ENCODE measurements around the gene HOXD10. TPM values are rescaled to one million over a fixed set of nuclear protein-coding genes. Genes with fewer than 3 reads are reported as not detected.

HOXD10 gene
- total and polyA plus RNA-seq, 9 donors = 0.38 to 8.1 (median 1.1) TPM

DNA sequence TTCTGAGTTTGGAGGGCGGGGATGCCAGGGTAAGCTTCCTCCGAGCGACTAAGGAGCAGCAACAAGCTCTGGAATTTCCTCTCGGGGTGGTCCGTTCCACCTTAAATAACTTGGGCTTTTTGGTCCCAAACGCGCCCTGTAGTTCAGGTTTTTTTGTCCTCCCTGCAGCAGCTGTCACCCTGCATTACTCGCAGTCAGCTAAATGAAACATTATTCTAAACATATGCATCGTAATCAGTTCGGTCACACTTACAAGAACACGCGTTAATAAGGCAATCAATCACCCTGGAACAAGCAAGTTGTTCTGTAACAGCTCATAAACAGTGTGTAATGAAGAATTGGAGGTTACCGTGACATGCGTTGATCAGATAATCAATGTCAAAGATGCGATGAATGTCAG lies 41.1 kb upstream of the HOXD10 start:
- Histone ChIP-seq H3K4me1 (ENCODE audit: insufficient read depth) (peaks cover 1% of the 10 kb centered on the region), H3K4me3 (no peak overlapping the region), H3K36me3 (no peaks in the 10 kb centered on the region), H3K9me3 (no peaks in the 10 kb centered on the region), H3K27me3 (peaks cover 10% of the 10 kb centered on the region), H3K27ac (no peak overlapping the region)
- intact Hi-C loops (cut with DNase I) = loop anchor here in 1 of 4 donors (10.0 kb wide), 1 partner anchor 391 kb away; no protein-coding TSS in a partner anchor
- TF ChIP-seq POLR2A (IDR thresholded peaks at IDR 0.05) (no peak), EP300 (IDR thresholded peaks at IDR 0.05) (no peak)
- TF ChIP-seq, protein P1, sequence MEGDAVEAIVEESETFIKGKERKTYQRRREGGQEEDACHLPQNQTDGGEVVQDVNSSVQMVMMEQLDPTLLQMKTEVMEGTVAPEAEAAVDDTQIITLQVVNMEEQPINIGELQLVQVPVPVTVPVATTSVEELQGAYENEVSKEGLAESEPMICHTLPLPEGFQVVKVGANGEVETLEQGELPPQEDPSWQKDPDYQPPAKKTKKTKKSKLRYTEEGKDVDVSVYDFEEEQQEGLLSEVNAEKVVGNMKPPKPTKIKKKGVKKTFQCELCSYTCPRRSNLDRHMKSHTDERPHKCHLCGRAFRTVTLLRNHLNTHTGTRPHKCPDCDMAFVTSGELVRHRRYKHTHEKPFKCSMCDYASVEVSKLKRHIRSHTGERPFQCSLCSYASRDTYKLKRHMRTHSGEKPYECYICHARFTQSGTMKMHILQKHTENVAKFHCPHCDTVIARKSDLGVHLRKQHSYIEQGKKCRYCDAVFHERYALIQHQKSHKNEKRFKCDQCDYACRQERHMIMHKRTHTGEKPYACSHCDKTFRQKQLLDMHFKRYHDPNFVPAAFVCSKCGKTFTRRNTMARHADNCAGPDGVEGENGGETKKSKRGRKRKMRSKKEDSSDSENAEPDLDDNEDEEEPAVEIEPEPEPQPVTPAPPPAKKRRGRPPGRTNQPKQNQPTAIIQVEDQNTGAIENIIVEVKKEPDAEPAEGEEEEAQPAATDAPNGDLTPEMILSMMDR (IDR thresholded peaks at IDR 0.05) = no peak
- DNase-seq = no peak
- WGBS, 3 donors = 12 to 14% (median 12%) methylated on average over 15 of the region's 15 CpGs

DNA sequence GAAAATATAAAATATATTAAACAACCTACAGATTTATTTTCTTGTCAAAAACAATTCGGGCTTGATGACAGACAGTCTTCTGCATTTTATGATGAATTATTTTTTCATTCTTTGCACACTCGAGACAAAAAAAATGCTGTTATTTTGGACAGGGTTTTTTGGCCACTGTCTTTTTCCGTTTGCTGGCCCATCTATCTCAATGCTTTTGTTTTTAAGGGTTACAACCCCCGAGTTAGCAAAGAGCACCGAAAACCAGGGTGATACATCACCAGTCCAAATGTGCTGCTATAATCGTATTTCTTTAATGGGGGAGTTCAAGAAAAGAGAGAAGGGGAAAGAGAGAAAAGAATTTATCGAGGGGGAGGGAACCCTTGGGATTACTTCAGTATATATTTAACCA lies 40.5 kb upstream of the HOXD10 start:
- peaks cover 3% of the 10 kb centered on the region for H3K4me1 ChIP-seq (ENCODE audit: insufficient read depth)
- intact Hi-C loops (cut with DNase I) = loop anchor here in 1 of 4 donors (10.0 kb wide), 1 partner anchor 391 kb away; no protein-coding TSS in a partner anchor
- peaks cover 13% of the 10 kb centered on the region for H3K27me3 ChIP-seq
- no peak overlapping the region for H3K4me3 ChIP-seq
- 14 to 21% (median 20%) methylated on average over 7 of the region's 7 CpGs for WGBS, 3 donors
- no peak for DNase-seq
- peaks cover 0 to 4% of the 10 kb centered on the region in 2 donors for H3K9me3 ChIP-seq
- H3K36me3 ChIP-seq = no peaks in the 10 kb centered on the region
- no peak for TF ChIP-seq EP300 (IDR thresholded peaks at IDR 0.05)
- no peak for TF ChIP-seq POLR2A (IDR thresholded peaks at IDR 0.05)
- TF ChIP-seq, protein P1 (IDR thresholded peaks at IDR 0.05) = no peak
- H3K27ac ChIP-seq = no peak overlapping the region

DNA sequence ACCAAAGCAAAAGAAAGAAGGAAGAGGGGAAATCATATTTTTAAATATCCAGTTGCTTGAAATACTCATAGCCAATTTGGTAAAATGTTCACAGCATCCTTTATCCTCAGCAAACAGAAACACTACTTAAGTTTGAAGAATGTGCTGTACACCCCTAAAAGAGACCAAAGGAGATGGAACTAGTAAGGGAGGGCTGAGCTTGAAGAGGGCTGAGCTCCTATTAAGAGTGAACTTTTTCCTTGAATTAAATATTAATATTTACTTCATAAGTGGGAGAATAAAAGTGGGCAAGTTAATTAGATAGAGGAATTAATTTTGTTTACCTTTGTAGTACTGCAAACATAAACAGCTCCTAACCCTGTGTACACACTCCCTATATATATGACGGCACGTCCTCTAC lies 39.8 kb upstream of the HOXD10 start:
- Histone ChIP-seq H3K36me3 (no peaks in the 10 kb centered on the region), H3K9me3 (peaks cover 0 to 4% of the 10 kb centered on the region in 2 donors), H3K4me3 (no peak overlapping the region), H3K27me3 (peaks cover 13% of the 10 kb centered on the region), H3K27ac (no peak overlapping the region), H3K4me1 (ENCODE audit: insufficient read depth) (peaks cover 3% of the 10 kb centered on the region)
- intact Hi-C loops (cut with DNase I) = loop anchor here in 1 of 4 donors (10.0 kb wide), 1 partner anchor 392 kb away; no protein-coding TSS in a partner anchor
- TF ChIP-seq EP300 (IDR thresholded peaks at IDR 0.05) (no peak), POLR2A (IDR thresholded peaks at IDR 0.05) (no peak)
- TF ChIP-seq, protein P1 (IDR thresholded peaks at IDR 0.05) = no peak
- WGBS, 3 donors = 15 to 22% (median 22%) methylated on average over 2 of the region's 2 CpGs
- no peak for DNase-seq

DNA sequence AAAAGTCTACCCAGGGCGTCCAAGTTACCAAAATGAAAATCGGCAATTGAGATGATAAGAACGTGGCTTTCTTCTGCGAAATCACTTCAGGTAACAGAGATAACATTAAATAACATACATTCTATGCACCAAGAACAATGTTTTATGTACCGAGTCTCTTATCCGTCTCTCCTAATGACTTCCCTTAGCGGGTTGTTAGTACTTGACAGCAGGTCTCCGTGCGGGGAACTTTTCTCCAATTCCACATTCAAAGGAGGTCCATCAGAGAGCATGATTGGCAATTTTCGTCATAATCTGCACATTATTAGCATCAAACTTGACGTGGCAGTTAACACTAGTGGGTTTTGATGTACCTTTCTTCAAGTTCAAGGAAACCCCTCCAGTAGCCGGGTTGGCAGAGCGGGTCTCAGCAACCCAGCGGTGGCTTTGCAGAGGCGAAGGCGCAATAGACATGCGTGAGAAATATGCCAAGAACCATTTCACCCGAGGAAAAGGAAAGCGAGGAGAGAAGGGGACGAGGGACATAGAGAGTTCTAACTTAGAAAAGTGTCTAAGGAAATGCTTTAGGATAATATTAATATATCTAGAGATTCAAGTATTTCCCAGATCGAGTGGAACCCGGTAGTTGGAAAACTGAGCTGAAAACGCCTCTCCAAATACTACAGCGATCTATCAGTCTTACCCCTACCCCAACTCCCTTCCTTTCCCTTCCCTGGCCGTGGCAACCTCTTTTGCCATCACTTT lies 37.9 kb upstream of the HOXD10 start:
- H3K27ac ChIP-seq = no peak overlapping the region
- TF ChIP-seq POLR2A (IDR thresholded peaks at IDR 0.05) (no peak), EP300 (IDR thresholded peaks at IDR 0.05) (no peak)
- TF ChIP-seq, protein P1 (IDR thresholded peaks at IDR 0.05) = no peak
- peaks cover 20% of the 10 kb centered on the region for H3K27me3 ChIP-seq
- no peak for DNase-seq
- peaks cover 0 to 4% of the 10 kb centered on the region in 2 donors for H3K9me3 ChIP-seq
- intact Hi-C loops (cut with DNase I) = loop anchor here in 1 of 4 donors (10.0 kb wide), 1 partner anchor 394 kb away; no protein-coding TSS in a partner anchor
- no peaks in the 10 kb centered on the region for H3K36me3 ChIP-seq
- H3K4me3 ChIP-seq = no peak overlapping the region
- H3K4me1 ChIP-seq (ENCODE audit: insufficient read depth) = peaks cover 3% of the 10 kb centered on the region
- WGBS, 3 donors = 8 to 13% (median 9%) methylated on average over 25 of the region's 25 CpGs

Data from ovary (tissue), 9 donors.